ENCODE results near the gene HAO1. TPM values are rescaled to one million over a fixed set of nuclear protein-coding genes. Genes with fewer than 3 reads are reported as not detected.

HAO1 gene
- total RNA-seq, 1 experiment from 2014 or later, result not detected

DNA sequence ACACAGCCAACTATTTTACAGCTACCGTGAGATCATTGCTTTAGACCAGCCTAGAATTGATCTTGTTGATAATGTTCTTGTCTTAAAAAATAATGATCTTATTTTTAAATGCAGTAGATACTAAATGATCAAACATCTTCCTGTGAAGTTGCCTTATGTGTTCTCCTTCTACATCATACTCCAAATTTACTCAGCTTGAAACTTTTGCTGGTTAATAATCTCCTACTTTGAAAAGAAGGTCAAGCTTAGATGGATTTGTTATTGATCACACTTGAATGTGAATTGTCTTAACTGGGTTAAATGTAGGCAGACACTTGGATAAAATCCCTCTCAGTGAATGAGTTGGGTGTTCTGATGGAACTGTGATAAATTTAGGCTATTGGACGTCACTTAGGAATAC is 91.9 kb downstream of the HAO1 start:
- Histone ChIP-seq H3K36me3 (ENCODE audit: low read depth) (no peaks in the 10 kb centered on the region), H3K9me2 (ENCODE audit: insufficient read depth) (no peaks in the 10 kb centered on the region), H4K20me1 (ENCODE audit: insufficient read depth) (no peaks in the 10 kb centered on the region), H2AFZ (no peak overlapping the region), H3K27me3 (ENCODE audit: insufficient read depth, low read depth) (no peaks in the 10 kb centered on the region), H3K9me3 (ENCODE audit: insufficient read depth, low read depth) (no peaks in the 10 kb centered on the region), H3K4me3 (no peak overlapping the region), H3K27ac (no peak overlapping the region), H3K79me2 (ENCODE audit: low read depth) (no peaks in the 10 kb centered on the region), H3F3A (ENCODE audit: insufficient read depth, low read depth) (no peaks in the 10 kb centered on the region), H3K4me1 (replicated peaks; ENCODE audit: insufficient read depth) (no peaks in the 10 kb centered on the region), H3K4me2 (no peak overlapping the region)
- ChIA-PET CTCF (no interaction called here), POLR2A (ENCODE audit: unreplicated experiment) (no interaction called here)
- no peak for DNase-seq
- intact Hi-C loops (cut with micrococcal nuclease; ENCODE audit: unreplicated experiment), result no loop called here
- no TSS peak for BruUV-seq (replicated peaks)
- TF ChIP-seq, protein P1, sequence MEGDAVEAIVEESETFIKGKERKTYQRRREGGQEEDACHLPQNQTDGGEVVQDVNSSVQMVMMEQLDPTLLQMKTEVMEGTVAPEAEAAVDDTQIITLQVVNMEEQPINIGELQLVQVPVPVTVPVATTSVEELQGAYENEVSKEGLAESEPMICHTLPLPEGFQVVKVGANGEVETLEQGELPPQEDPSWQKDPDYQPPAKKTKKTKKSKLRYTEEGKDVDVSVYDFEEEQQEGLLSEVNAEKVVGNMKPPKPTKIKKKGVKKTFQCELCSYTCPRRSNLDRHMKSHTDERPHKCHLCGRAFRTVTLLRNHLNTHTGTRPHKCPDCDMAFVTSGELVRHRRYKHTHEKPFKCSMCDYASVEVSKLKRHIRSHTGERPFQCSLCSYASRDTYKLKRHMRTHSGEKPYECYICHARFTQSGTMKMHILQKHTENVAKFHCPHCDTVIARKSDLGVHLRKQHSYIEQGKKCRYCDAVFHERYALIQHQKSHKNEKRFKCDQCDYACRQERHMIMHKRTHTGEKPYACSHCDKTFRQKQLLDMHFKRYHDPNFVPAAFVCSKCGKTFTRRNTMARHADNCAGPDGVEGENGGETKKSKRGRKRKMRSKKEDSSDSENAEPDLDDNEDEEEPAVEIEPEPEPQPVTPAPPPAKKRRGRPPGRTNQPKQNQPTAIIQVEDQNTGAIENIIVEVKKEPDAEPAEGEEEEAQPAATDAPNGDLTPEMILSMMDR (conservative IDR thresholded peaks at IDR 0.05), result no peak
- no peak for TF ChIP-seq EZH2 (IDR thresholded peaks at IDR 0.05; ENCODE audit: low read depth)

DNA sequence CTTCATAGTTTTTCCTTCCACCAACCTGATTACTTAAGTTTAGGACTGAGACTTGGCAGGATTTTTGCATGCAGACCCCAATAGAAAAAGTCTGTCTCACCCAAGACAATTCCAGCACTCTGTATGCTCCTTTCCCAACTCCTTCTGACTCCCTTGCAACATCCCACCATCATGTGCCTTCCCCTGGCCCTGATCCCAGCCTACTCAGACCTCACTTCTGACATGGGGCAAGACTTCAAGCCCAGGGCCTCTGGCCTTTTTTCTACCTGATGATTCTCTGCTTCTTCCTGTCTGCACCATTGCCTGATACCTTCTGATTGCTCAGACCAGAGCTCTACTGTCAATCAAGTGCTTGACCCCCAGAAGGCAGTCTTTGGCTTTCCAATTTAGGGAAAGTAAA is 96.6 kb downstream of the HAO1 start:
- no peaks in the 10 kb centered on the region for H3F3A ChIP-seq (ENCODE audit: insufficient read depth, low read depth)
- no peaks in the 10 kb centered on the region for H3K36me3 ChIP-seq (ENCODE audit: low read depth)
- no peaks in the 10 kb centered on the region for H4K20me1 ChIP-seq (ENCODE audit: insufficient read depth)
- no peaks in the 10 kb centered on the region for H3K9me3 ChIP-seq (ENCODE audit: insufficient read depth, low read depth)
- no peaks in the 10 kb centered on the region for H3K9me2 ChIP-seq (ENCODE audit: insufficient read depth)
- ChIA-PET POLR2A (ENCODE audit: unreplicated experiment) (no interaction called here), CTCF (no interaction called here)
- H3K4me3 ChIP-seq, result no peak overlapping the region
- intact Hi-C loops (cut with micrococcal nuclease; ENCODE audit: unreplicated experiment), result no loop called here
- no peak for TF ChIP-seq EZH2 (IDR thresholded peaks at IDR 0.05; ENCODE audit: low read depth)
- TF ChIP-seq, protein P1 (conservative IDR thresholded peaks at IDR 0.05), result no peak
- no peak overlapping the region for H3K4me2 ChIP-seq
- DNase-seq, result no peak
- H3K27ac ChIP-seq, result no peak overlapping the region
- H2AFZ ChIP-seq, result no peak overlapping the region
- H3K27me3 ChIP-seq (ENCODE audit: insufficient read depth, low read depth), result no peaks in the 10 kb centered on the region
- H3K4me1 ChIP-seq (replicated peaks; ENCODE audit: insufficient read depth), result no peaks in the 10 kb centered on the region
- BruUV-seq (replicated peaks), result no TSS peak
- H3K79me2 ChIP-seq (ENCODE audit: low read depth), result no peaks in the 10 kb centered on the region

DNA sequence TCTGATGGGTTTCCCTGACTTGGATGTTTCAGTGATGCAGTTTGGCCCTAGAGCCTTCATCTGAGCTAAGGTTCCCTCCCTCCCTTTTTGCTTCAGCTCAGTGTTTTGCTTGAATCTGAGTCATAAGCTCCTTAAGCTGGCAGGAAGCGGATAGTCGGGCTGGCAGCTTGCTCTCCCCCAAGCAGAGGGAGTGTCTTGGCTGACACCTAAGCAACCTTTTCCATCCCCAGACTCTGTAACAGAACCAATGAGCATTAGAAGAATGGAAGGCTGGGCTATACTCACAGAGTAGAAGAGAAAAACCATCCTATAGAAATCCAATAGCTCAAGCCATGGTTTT is 98.3 kb downstream of the HAO1 start:
- H3K4me3 ChIP-seq, result no peak overlapping the region
- H3K9me3 ChIP-seq (ENCODE audit: insufficient read depth, low read depth), result no peaks in the 10 kb centered on the region
- no peaks in the 10 kb centered on the region for H3F3A ChIP-seq (ENCODE audit: insufficient read depth, low read depth)
- POLR2A ChIA-PET (ENCODE audit: unreplicated experiment), result no interaction called here
- no peaks in the 10 kb centered on the region for H3K4me1 ChIP-seq (replicated peaks; ENCODE audit: insufficient read depth)
- H3K27ac ChIP-seq, result no peak overlapping the region
- no peaks in the 10 kb centered on the region for H4K20me1 ChIP-seq (ENCODE audit: insufficient read depth)
- H3K4me2 ChIP-seq, result no peak overlapping the region
- H3K9me2 ChIP-seq (ENCODE audit: insufficient read depth), result no peaks in the 10 kb centered on the region
- H3K79me2 ChIP-seq (ENCODE audit: low read depth), result no peaks in the 10 kb centered on the region
- no peak for TF ChIP-seq EZH2 (IDR thresholded peaks at IDR 0.05; ENCODE audit: low read depth)
- TF ChIP-seq, protein P1 (conservative IDR thresholded peaks at IDR 0.05), result no peak
- intact Hi-C loops (cut with micrococcal nuclease; ENCODE audit: unreplicated experiment), result no loop called here
- DNase-seq, result no peak
- no TSS peak for BruUV-seq (replicated peaks)
- CTCF ChIA-PET, result no interaction called here
- H2AFZ ChIP-seq, result no peak overlapping the region
- H3K27me3 ChIP-seq (ENCODE audit: insufficient read depth, low read depth), result no peaks in the 10 kb centered on the region
- no peaks in the 10 kb centered on the region for H3K36me3 ChIP-seq (ENCODE audit: low read depth)

All from PC-9 (cell line).